ENCODE data around the gene INPP5F. TPM values are rescaled to one million over a fixed set of nuclear protein-coding genes. Genes with fewer than 3 reads are reported as not detected.

Gene INPP5F
- total RNA-seq (2011; cell fraction: chromatin; rRNA removed; ENCODE audit: low replicate concordance): 8.9 and 19.4 TPM in 2 replicates
- total RNA-seq (2011; cell fraction: nucleolus; rRNA removed): 2.9 and 3.0 TPM in 2 replicates
- total RNA-seq (2011; cell fraction: nucleoplasm; rRNA removed): 6.8 and 9.2 TPM in 2 replicates
- total RNA-seq (2014; rRNA removed) (3.3 and 3.7 TPM in 2 replicates), total RNA-seq (2014; rRNA removed; fragmentation: Illumina TruSeq; extraction: Trizol) (5.6 and 7.3 TPM in 2 replicates), total RNA-seq (2015; rRNA removed; fragmentation: Illumina TruSeq; extraction: Trizol) (5.3 and 5.9 TPM in 2 replicates), total RNA-seq (2021) (5.4 and 6.3 TPM in 2 replicates), polyA plus RNA-seq (2011; rRNA removed) (5.0 and 6.4 TPM in 2 replicates), polyA plus RNA-seq (2014; fragmentation: Illumina TruSeq; extraction: Trizol) (5.7 and 6.0 TPM in 2 replicates), polyA plus RNA-seq (2014; fragmentation: Nextera tagmentation; extraction: Ambion mirVana) (1 to 10 TPM; 1.6 to 1.7 TPM), polyA plus RNA-seq (2014; rRNA removed) (5.7 and 6.1 TPM in 2 replicates), polyA minus RNA-seq (2011; rRNA and poly(A)+ RNA removed) (6.6 and 9.7 TPM in 2 replicates), Bru-seq, nascent RNA (percentile 61 among the genes with signal in this experiment), BruChase-seq, experiment 1, labeled RNA remaining after a 2-hour chase (percentile 66 among the genes with signal in this experiment), BruChase-seq, experiment 2, labeled RNA remaining after a 6-hour chase (percentile 69 among the genes with signal in this experiment)
- polyA plus RNA-seq (2011; cell fraction: cytosol; rRNA removed): 1.8 and 3.4 TPM in 2 replicates
- polyA plus RNA-seq (2011; cell fraction: nucleus; rRNA removed): 5.3 and 5.7 TPM in 2 replicates
- polyA plus RNA-seq (2012): 4.1 and 5.4 TPM in 2 replicates
- 3.0 and 3.6 TPM in 2 replicates for polyA minus RNA-seq (2011; cell fraction: cytosol; rRNA and poly(A)+ RNA removed)
- 4.0 and 10.0 TPM in 2 replicates for polyA minus RNA-seq (2011; cell fraction: nucleus; rRNA and poly(A)+ RNA removed)
- long read RNA-seq, experiment 1, full-length matches to known transcripts: 1 of 12 reads
- long read RNA-seq, experiment 1, partial matches to known transcripts: 3 of 12 reads
- long read RNA-seq, experiment 1, other reads (novel, unspliced or antisense): 8 of 12 reads
- long read RNA-seq, experiment 2, partial matches to known transcripts: 0 of 2 reads
- long read RNA-seq, experiment 2, other reads (novel, unspliced or antisense): 1 of 2 reads
- long read RNA-seq, experiment 3, partial matches to known transcripts: 0 of 2 reads
- long read RNA-seq, experiment 3, other reads (novel, unspliced or antisense): 1 of 2 reads

GRCh38 chr10:119725828-119726675 lies at the start of gene INPP5F:
Gene INPP5F (plus strand): TSS chr10:119726050. CDS start chr10:119726263, 213 bp downstream.
- intact Hi-C loops (cut with micrococcal nuclease): loop anchor here (5.0 kb wide), 2 partner anchors 39 to 129 kb away; partner anchors contain the start of gene TIAL1
- Histone ChIP-seq H3K9ac (ENCODE audit: insufficient read depth in 1 of 2, low read depth in 2 of 2, low read length in 2 of 2) (peak within 1 kb of the TSS; percentile 78 to 96), H3K27ac (ENCODE audit: extremely low read depth, low read depth, low read length) (peak within 1 kb of the TSS; percentile 96), H2AFZ (ENCODE audit: low read depth, low read length) (peak within 1 kb of the TSS; percentile 84), H3K9me3 (replicated peaks; ENCODE audit: control insufficient read depth, insufficient read depth, low read depth, low read length) (no peaks in the 10 kb centered on the region), H3K79me2 (ENCODE audit: control insufficient read depth, insufficient read depth, low read length) (peaks cover 14% of the 10 kb centered on the region; the same call in 2 of the 3 replicates), H3K9me1 (ENCODE audit: control insufficient read depth, insufficient read depth, low read length) (no peaks in the 10 kb centered on the region), H4K20me1 (replicated peaks; ENCODE audit: control insufficient read depth, insufficient read depth, low read length) (no peaks in the 10 kb centered on the region), H3K36me3 (ENCODE audit: control insufficient read depth, insufficient read depth, low read length) (no peaks in the 10 kb centered on the region), H3K4me2 (ENCODE audit: insufficient read depth, low read length) (peak within 1 kb of the TSS; percentile 88), H3K27me3 (ENCODE audit: control insufficient read depth in 2 of 2, insufficient read depth in 2 of 2, low read length in 2 of 2) (no peaks in the 10 kb centered on the region), H3K4me1 (replicated peaks in 1 of 2; ENCODE audit: control insufficient read depth in 2 of 2, insufficient read depth in 2 of 2, low read length in 2 of 2) (peaks cover 13 to 18% of the 10 kb centered on the region in 2 experiments), H3K4me3 (peak within 1 kb of the TSS; percentile 86)
- DNase-seq (ENCODE audit: extremely low read depth in 1 of 4, low spot score in 3 of 4) (peak; percentile 96 to 99 (median 97)), ATAC-seq (peak; percentile 95), FAIRE-seq (no peak)
- ChIA-PET POLR2A (interaction anchor here (0.6 to 1.4 kb wide), 8 partner anchors 9 to 404 kb away, joined by 3 to 6 read pairs (median 3); no protein-coding TSS in a partner anchor), CTCF (ENCODE audit: low intra/inter-chr PET ratio) (no interaction called here)
- BruUV-seq (replicated peaks): no TSS peak
- 0% methylated on average over 21 of the region's 95 CpGs for WGBS (ENCODE audit: insufficient coverage, low coverage, missing lambda C conversion rate)
- in situ Hi-C loops (cut with MboI): no loop called here
- TF ChIP-seq ZNF121 (CRISPR knock-in tag; conservative IDR thresholded peaks at IDR 0.05) (no peak), BRCA1 (IDR thresholded peaks at IDR 0.05) (no peak), BRCA1 (CRISPR knock-in tag; IDR thresholded peaks at IDR 0.05) (no peak), HNRNPLL (IDR thresholded peaks at IDR 0.05; ENCODE audit: low read depth, low read length, poor library complexity, severe bottlenecking) (peak; percentile 26), ZNF717 (CRISPR knock-in tag; IDR thresholded peaks at IDR 0.05) (no peak), TFAM (CRISPR knock-in tag; conservative IDR thresholded peaks at IDR 0.05) (no peak), ZNF354B (CRISPR knock-in tag; IDR thresholded peaks at IDR 0.05) (no peak), SMARCE1 (IDR thresholded peaks at IDR 0.05) (no peak), TEAD4 (IDR thresholded peaks at IDR 0.05; ENCODE audit: low read length) (no peak), TEAD4 (CRISPR knock-in tag; IDR thresholded peaks at IDR 0.05; ENCODE audit: borderline replicate concordance) (no peak), RBBP5 (IDR thresholded peaks at IDR 0.05; ENCODE audit: borderline replicate concordance, insufficient read depth, low read length, poor library complexity, severe bottlenecking) (peak; percentile 72), RAD21 (CRISPR knock-in tag; conservative IDR thresholded peaks at IDR 0.05 in 1 of 2, IDR thresholded peaks at IDR 0.05 in 1 of 2) (peak; percentile 13 to 19; a peak in 1 of 4 replicates), ZBTB11 (CRISPR knock-in tag; IDR thresholded peaks at IDR 0.05) (peak in 2 of 3 experiments; percentile 48 to 81; a peak in 4 of 6 replicates)

Measured in K562 (cell line).